GM12864 (cell line): ENCODE measurements around the gene KIAA0319L.

Experiments used
- DNase-seq: peaks from one replicate; pipeline ENCODE4 v3.0.0-alpha.2; 2011; ENCODE audit warnings: low read depth
- H3K4me3 ChIP-seq: 2 replicates; pipeline ENCODE4 v1.5.1; 2011; ENCODE audit warnings: mild to moderate bottlenecking, low read depth, low read length, control low read depth
- CTCF ChIP-seq: IDR thresholded peaks from 2 replicates; pipeline ENCODE4 v1.5.1; 2011; ENCODE audit warnings: low read depth, mild to moderate bottlenecking, moderate library complexity, low read length, control low read depth, inconsistent platforms; ENCODE audit errors: missing control alignments

KIAA0319L gene

DNA sequence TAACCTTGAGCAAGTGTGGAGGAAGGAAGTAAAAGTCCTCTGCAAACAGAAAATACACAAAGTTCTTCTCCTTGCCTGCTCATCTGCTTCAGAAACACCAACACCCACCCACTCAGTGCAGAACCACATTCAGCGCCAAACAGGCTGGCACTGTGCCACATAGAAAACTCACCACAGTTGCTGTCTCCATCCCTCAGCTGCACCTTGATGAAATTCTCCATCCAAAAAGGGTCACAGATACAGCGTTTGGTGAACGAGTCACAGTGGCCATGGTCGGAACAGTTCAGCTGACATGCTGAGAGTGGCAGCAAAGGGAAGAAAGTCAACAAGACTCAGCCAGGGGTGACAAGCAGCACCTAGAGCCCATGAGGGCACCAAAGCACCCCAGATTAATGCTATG, 114.5 kb downstream of the KIAA0319L start:
- DNase-seq: no peak
- no peak for TF ChIP-seq CTCF
- no peak overlapping the region for H3K4me3 ChIP-seq

DNA sequence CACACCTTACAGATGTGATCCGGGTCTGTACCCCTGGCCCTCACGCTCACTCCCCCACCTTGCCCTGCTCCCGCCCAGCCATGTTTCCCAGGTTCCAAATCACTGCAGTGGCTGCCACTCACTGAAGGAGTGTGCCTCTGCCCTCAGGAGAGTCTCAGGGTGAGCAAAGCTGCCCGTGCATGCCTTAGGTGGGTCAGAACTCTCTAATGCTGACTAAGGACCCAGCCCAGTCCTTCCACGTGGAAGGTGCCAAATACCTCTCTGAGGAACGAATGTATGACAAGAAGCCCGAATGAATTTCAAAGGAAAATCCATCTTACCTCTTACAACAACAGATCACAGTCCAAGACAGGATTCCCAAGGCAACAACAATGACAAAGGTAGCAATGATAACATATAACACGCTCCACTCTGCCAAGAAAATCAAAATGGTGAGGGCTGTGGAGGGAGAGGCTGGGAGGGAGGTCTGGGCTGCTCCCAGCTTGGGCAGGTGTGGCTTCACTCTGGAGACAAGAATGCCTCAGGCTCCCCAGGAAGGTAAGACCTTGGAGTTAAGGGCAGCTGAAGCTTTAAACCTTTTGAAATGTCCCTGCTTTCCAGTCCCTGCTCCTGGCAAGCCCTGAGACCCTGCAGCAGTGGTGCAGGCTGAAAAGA, 115.2 kb downstream of the KIAA0319L start:
- no peak overlapping the region for H3K4me3 ChIP-seq
- DNase-seq: no peak
- no peak for TF ChIP-seq CTCF

DNA sequence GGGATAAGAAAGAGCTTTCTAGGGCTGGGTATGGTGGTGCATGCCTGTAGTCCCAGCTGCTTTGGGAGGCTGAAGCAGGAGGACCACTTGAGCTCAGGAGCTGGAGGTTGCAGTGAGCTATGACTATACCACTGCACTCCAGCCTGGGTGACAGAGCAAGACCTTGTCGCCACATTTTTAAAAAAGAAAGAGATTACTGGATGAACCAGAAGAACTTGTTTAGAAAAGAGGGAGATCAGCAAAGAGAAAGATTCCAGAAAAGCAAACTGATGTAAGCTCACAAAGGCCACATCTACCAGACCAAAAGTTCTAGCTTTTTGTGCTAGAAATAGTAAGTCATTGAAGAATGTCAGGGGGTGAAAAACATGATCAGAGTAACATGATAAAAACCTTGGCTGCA, 117.6 kb downstream of the KIAA0319L start:
- no peak overlapping the region for H3K4me3 ChIP-seq
- DNase-seq: no peak
- TF ChIP-seq CTCF: no peak

DNA sequence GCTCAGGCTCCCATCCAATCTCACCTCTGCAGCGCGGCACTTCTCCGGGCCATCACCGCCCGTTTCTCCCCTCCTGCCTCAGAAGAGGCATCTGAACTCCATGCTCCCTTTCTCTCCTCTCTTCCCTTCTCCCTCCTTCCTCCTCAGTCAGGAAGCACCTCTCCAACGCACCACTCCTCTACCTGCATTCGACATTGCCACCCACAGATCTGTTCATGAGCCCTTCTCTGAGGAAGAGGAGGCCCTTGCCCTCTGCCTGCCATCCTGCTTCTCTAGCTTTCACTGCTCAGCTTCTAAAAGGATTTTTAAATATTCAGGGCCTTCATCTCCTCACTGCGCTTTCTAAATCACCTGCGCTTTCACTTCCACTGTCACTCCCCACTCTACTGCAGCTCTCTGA, 120.0 kb downstream of the KIAA0319L start:
- no peak overlapping the region for H3K4me3 ChIP-seq
- DNase-seq: no peak
- TF ChIP-seq CTCF: no peak

DNA sequence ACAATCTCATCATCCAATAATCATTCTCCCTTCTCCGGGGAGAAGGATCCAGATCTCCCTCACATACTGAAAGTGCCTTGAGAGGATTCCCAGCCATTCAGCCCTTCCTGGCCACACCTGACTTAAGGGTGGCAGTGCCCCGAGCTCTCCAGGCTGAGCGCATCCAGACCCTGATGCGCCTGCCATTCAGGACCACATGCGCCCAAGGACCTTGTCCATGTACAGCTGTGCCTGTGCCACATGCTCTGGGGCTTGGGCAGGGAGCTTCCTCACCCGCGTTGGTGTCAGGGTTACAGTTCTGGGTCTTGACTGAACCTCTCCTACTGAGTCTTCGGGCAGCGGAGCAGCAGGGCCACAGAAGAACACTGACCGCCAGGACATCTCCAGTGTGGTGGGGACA, 121.1 kb downstream of the KIAA0319L start:
- no peak for DNase-seq
- H3K4me3 ChIP-seq: no peak overlapping the region
- TF ChIP-seq CTCF: no peak

- TF ChIP-seq CTCF: no peak
- no peak overlapping the region for H3K4me3 ChIP-seq
- DNase-seq: no peak
These were observed 122.5 kb downstream of the KIAA0319L start for GRCh38 chr1:35434703-35435102.

- no peak for DNase-seq
- no peak overlapping the region for H3K4me3 ChIP-seq
- no peak for TF ChIP-seq CTCF
These were observed 123.5 kb downstream of the KIAA0319L start for GRCh38 chr1:35433714-35434113.
